Measurements from ENCODE around the gene TFB2M. TPM values are rescaled to one million over a fixed set of nuclear protein-coding genes. Genes with fewer than 3 reads are reported as not detected.

Gene TFB2M
- total and polyA plus RNA-seq, 7 experiments from 2014 or later = 9.5 to 18.2 (median 10.8) TPM

Other genes starting within 250 kb of the TFB2M start
- 10 to 100 TPM; 19.5 to 28.6 (median 24.2) TPM for gene SMYD3, start 59.0 kb downstream of the TFB2M start, total RNA-seq
- 10 to 100 TPM; 24.9 to 25.9 TPM for gene SMYD3, start 59.0 kb downstream of the TFB2M start, polyA plus RNA-seq
- gene CNST, start 195 bp upstream of the TFB2M start, total RNA-seq = 100 to 1,000 TPM in 2 of 5 experiments, 10 to 100 TPM in 3; 30.5 to 111 (median 80.2) TPM
- 10 to 100 TPM; 52.8 to 58.8 TPM for gene CNST, start 195 bp upstream of the TFB2M start, polyA plus RNA-seq
- 10 to 100 TPM in 1 of 5 experiments, 1 to 10 TPM in 4; 3.5 to 14.5 (median 5.3) TPM for gene SCCPDH, start 158.1 kb upstream of the TFB2M start, total RNA-seq
- gene SCCPDH, start 158.1 kb upstream of the TFB2M start, polyA plus RNA-seq = 1 to 10 TPM; 5.2 to 7.0 TPM